OCI-LY7 (cell line): Measurements from ENCODE around the gene KIF16B.

Experiments used
- EZH2phosphoT487 ChIP-seq: fragments of 200-600 bp; sonication (generic); IDR thresholded peaks from 2 replicates; pipeline ENCODE4 v1.6.1; 2018; ENCODE audit warnings: low read depth, borderline replicate concordance, mild to moderate bottlenecking, mixed run types, antibody characterized with exemption, low read length, moderate library complexity, mixed read lengths
- TF ChIP-seq, protein P1 (sequence below): fragments of 200-600 bp; sonication (generic); conservative IDR thresholded peaks from 2 replicates; pipeline ENCODE4 v1.5.1; 2014; ENCODE audit warnings: mild to moderate bottlenecking, antibody characterized with exemption, low read length, moderate library complexity, mixed read lengths

GRCh38 chr20:16229813-16230212, 343.4 kb downstream of the KIF16B start:
- TF ChIP-seq, protein P1, sequence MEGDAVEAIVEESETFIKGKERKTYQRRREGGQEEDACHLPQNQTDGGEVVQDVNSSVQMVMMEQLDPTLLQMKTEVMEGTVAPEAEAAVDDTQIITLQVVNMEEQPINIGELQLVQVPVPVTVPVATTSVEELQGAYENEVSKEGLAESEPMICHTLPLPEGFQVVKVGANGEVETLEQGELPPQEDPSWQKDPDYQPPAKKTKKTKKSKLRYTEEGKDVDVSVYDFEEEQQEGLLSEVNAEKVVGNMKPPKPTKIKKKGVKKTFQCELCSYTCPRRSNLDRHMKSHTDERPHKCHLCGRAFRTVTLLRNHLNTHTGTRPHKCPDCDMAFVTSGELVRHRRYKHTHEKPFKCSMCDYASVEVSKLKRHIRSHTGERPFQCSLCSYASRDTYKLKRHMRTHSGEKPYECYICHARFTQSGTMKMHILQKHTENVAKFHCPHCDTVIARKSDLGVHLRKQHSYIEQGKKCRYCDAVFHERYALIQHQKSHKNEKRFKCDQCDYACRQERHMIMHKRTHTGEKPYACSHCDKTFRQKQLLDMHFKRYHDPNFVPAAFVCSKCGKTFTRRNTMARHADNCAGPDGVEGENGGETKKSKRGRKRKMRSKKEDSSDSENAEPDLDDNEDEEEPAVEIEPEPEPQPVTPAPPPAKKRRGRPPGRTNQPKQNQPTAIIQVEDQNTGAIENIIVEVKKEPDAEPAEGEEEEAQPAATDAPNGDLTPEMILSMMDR, result no peak
- no peak for TF ChIP-seq EZH2phosphoT487
